IMR-90 (cell line): Measurements from ENCODE around the gene ZNF660. TPM values are rescaled to one million over a fixed set of nuclear protein-coding genes. Genes with fewer than 3 reads are reported as not detected.
"Not testable (repeated sequence)": the region's sequence is repeated elsewhere in the genome, so short reads cannot be mapped to it uniquely, and the experiment has no call there.

Source experiments
- ATAC-seq: fragments of 200-7000 bp; cut with Tn5 transposase; 2 replicates; pipeline ENCODE4 v1.9.1; 2020; ENCODE audit warnings: low read depth, mild to moderate bottlenecking, moderate library complexity
- BruUV-seq: library from RNA; stranded (reverse); fragments of 400-500 nt; replicated peaks from 2 replicates; lab custom pipeline; 2021; lab: Mats Ljungman, UMichigan
- CTCF ChIA-PET: fragments of 300-600 bp; formaldehyde crosslinking; extraction: SDS; loops from one replicate; lab custom pipeline; 2021; ENCODE audit warnings: antibody characterized with exemption; lab: Yijun Ruan, JAX
- POLR2A ChIA-PET: fragments of 300-600 bp; sonication (Branson Sonifier 250); formaldehyde crosslinking; loops from one replicate; lab custom pipeline; 2022; ENCODE audit warnings: antibody characterized with exemption; ENCODE audit not compliant: unreplicated experiment; lab: Charles Lee
- DNase-seq: peaks from one replicate; pipeline ENCODE4 v3.0.0; 2013
- H2AFZ ChIP-seq: replicated peaks from 2 replicates; pipeline ENCODE3; 2013; ENCODE audit warnings: low read length, mild to moderate bottlenecking; ENCODE audit not compliant: poor library complexity
- H2AK5ac ChIP-seq: 2 replicates; pipeline ENCODE4 v1.6.1; 2013; ENCODE audit warnings: low read depth, low read length, inconsistent platforms
- H2AK9ac ChIP-seq: replicated peaks from 2 replicates; pipeline ENCODE3; 2013; ENCODE audit warnings: mild to moderate bottlenecking, low read depth, low read length, moderate library complexity; ENCODE audit not compliant: poor library complexity
- H2BK120ac ChIP-seq: 2 replicates; pipeline ENCODE4 v1.6.1; 2013; ENCODE audit warnings: low read depth, low read length, inconsistent platforms
- H2BK15ac ChIP-seq: 3 replicates; pipeline ENCODE4 v1.6.1; 2013; ENCODE audit warnings: low read depth, low read length, inconsistent platforms
- H2BK20ac ChIP-seq: 2 replicates; pipeline ENCODE4 v1.6.1; 2013; ENCODE audit warnings: low read depth, mild to moderate bottlenecking, inconsistent platforms, low read length, moderate library complexity
- H2BK5ac ChIP-seq: 2 replicates; pipeline ENCODE4 v1.6.1; 2013; ENCODE audit warnings: mild to moderate bottlenecking, low read depth, low read length, inconsistent platforms; ENCODE audit not compliant: poor library complexity, severe bottlenecking
- H3K14ac ChIP-seq: replicated peaks from 2 replicates; pipeline ENCODE4 v1.6.1; 2013; ENCODE audit warnings: low read depth, low read length, inconsistent platforms
- H3K18ac ChIP-seq: 2 replicates; pipeline ENCODE4 v1.6.1; 2013; ENCODE audit warnings: low read depth, low read length, control low read depth
- H3K23ac ChIP-seq: 2 replicates; pipeline ENCODE4 v1.6.1; 2013; ENCODE audit warnings: low read depth, low read length, inconsistent platforms
- H3K27ac ChIP-seq: 2 replicates; pipeline ENCODE4 v1.5.1; 2013; ENCODE audit warnings: mild to moderate bottlenecking, control low read depth, low read length; ENCODE audit not compliant: insufficient read depth
- H3K27me3 ChIP-seq: 2 replicates; pipeline ENCODE4 v1.6.1; 2013; ENCODE audit warnings: low read length; ENCODE audit not compliant: control insufficient read depth, insufficient read depth
- H3K36me3 ChIP-seq: 2 replicates; pipeline ENCODE4 v1.6.1; 2013; ENCODE audit warnings: low read length, mixed read lengths; ENCODE audit not compliant: control insufficient read depth, insufficient read depth
- H3K4ac ChIP-seq: 2 replicates; pipeline ENCODE4 v1.6.1; 2013; ENCODE audit warnings: low read depth, low read length, inconsistent platforms
- H3K4me1 ChIP-seq: 2 replicates; pipeline ENCODE4 v1.6.1; 2013; ENCODE audit warnings: low read length, mixed read lengths; ENCODE audit not compliant: control insufficient read depth, insufficient read depth
- H3K4me2 ChIP-seq: 2 replicates; pipeline ENCODE4 v1.6.1; 2013; ENCODE audit warnings: low read depth, mild to moderate bottlenecking, control low read depth, low read length, moderate library complexity
- H3K4me3 ChIP-seq: 2 replicates; pipeline ENCODE4 v1.5.1; 2013; ENCODE audit warnings: low read depth, mild to moderate bottlenecking, control low read depth, low read length, moderate library complexity; ENCODE audit not compliant: insufficient read depth
- H3K56ac ChIP-seq: 2 replicates; pipeline ENCODE4 v1.6.1; 2013; ENCODE audit warnings: low read length, inconsistent platforms; ENCODE audit not compliant: insufficient read depth; ENCODE audit errors: extremely low read depth
- H3K79me1 ChIP-seq, 2 experiments: 2 replicates each; pipeline ENCODE4 v1.6.1; 2013; ENCODE audit warnings: low read length in 2 of 2, inconsistent platforms in 1 of 2, low read depth in 1 of 2
- H3K9ac ChIP-seq: 2 replicates; pipeline ENCODE4 v1.6.1; 2013; ENCODE audit warnings: low read depth, low read length, control low read depth
- H3K9me1 ChIP-seq: 2 replicates; pipeline ENCODE4 v1.6.1; 2013; ENCODE audit warnings: low read length, inconsistent platforms; ENCODE audit not compliant: insufficient read depth
- H3K9me3 ChIP-seq: 2 replicates; pipeline ENCODE4 v1.6.1; 2013; ENCODE audit warnings: low read length; ENCODE audit not compliant: control insufficient read depth, insufficient read depth
- H4K20me1 ChIP-seq: 2 replicates; pipeline ENCODE4 v1.6.1; 2013; ENCODE audit warnings: low read length, inconsistent platforms; ENCODE audit not compliant: insufficient read depth
- H4K5ac ChIP-seq: 2 replicates; pipeline ENCODE4 v1.6.1; 2013; ENCODE audit warnings: mild to moderate bottlenecking, low read depth, low read length, control low read depth
- H4K8ac ChIP-seq, 2 experiments: 2 replicates each; pipeline ENCODE4 v1.6.1; 2013; ENCODE audit warnings: low read depth in 2 of 2, low read length in 2 of 2, control low read depth in 1 of 2, inconsistent platforms in 1 of 2
- H4K91ac ChIP-seq: 2 replicates; pipeline ENCODE4 v1.6.1; 2013; ENCODE audit warnings: low read depth, low read length, inconsistent platforms; ENCODE audit not compliant: insufficient read depth
- WGBS, 2 experiments: methylation state at CpG; one replicate each; pipeline versions ENCODE4 v1.1.5 to v1.1.7; 2013; ENCODE audit warnings: missing lambda C conversion rate in 2 of 2; ENCODE audit not compliant: insufficient read length in 1 of 2; ENCODE audit errors: extremely low coverage in 2 of 2; 5-methylcytosine and 5-hydroxymethylcytosine counted together
- dilution Hi-C: fragments of 300-500 bp; cut with HindIII; formaldehyde crosslinking; loops from one replicate; pipeline ENCODE4 v1.14.3; 2018; ENCODE audit warnings: low sequenced_read_pairs; ENCODE audit not compliant: unreplicated experiment
- in situ Hi-C: fragments of 300-500 bp; cut with MboI; formaldehyde crosslinking; loops from 3 replicates; pipeline ENCODE4 v1.14.3; 2019; ENCODE audit warnings: low sequenced_read_pairs, inconsistent platforms, mixed read lengths
- intact Hi-C: fragments of 100-400 bp; cut with micrococcal nuclease; formaldehyde crosslinking; loops from 2 replicates; pipeline ENCODE4 v1.10.0; 2022
- polyA plus RNA-seq, 3 experiments: library from polyadenylated mRNA; depleted of rRNA; stranded (reverse); fragments of >200 nt; gene quantifications; 2 replicates each; pipeline ENCODE4 v1.2.3, GENCODE V29; 2012; ENCODE audit warnings: low replicate concordance in 1 of 3
- total RNA-seq: library from RNA; depleted of rRNA; stranded (reverse); fragments of >200 nt; gene quantifications from 2 replicates; pipeline ENCODE4 v1.2.3, GENCODE V29; 2012

ZNF660 gene
- total and polyA plus RNA-seq, 2 of the 4 experiments (the other 2 are of a cell fraction), result 0.70 to 1.3 TPM

GRCh38 chr3:44578316-44578715 lies 6.4 kb upstream of the ZNF660 start:
- H4K91ac ChIP-seq, H4K20me1 ChIP-seq, H2BK5ac ChIP-seq, H3K27ac ChIP-seq, H3K4ac ChIP-seq, H4K5ac ChIP-seq, in situ Hi-C loops, H4K8ac ChIP-seq, intact Hi-C loops, H3K23ac ChIP-seq, H3K9me1 ChIP-seq, H3K9ac ChIP-seq, H3K18ac ChIP-seq, H3K9me3 ChIP-seq, POLR2A ChIA-PET, H3K36me3 ChIP-seq, CTCF ChIA-PET, H3K4me2 ChIP-seq, ATAC-seq, dilution Hi-C loops, H2AK9ac ChIP-seq, H3K4me3 ChIP-seq, H3K56ac ChIP-seq, H3K4me1 ChIP-seq, H3K14ac ChIP-seq, DNase-seq, BruUV-seq, H2AFZ ChIP-seq, H2AK5ac ChIP-seq, H3K27me3 ChIP-seq, H3K79me1 ChIP-seq, H2BK120ac ChIP-seq, H2BK15ac ChIP-seq, H2BK20ac ChIP-seq: not testable (repeated sequence)
- WGBS, 2 experiments, result 94% methylated on average over 13 of the region's 22 CpGs; no CpG with 5 or more reads in 1 of the 2 experiments

GRCh38 chr3:44578924-44579515 lies 5.7 kb upstream of the ZNF660 start:
- CTCF ChIA-PET, H2BK120ac ChIP-seq, POLR2A ChIA-PET, H3K4me2 ChIP-seq, H4K20me1 ChIP-seq, H2BK5ac ChIP-seq, in situ Hi-C loops, H3K4ac ChIP-seq, H3K9me1 ChIP-seq, H3K4me1 ChIP-seq, H2BK15ac ChIP-seq, H3K14ac ChIP-seq, H3K9ac ChIP-seq, H2AFZ ChIP-seq, dilution Hi-C loops, intact Hi-C loops, H4K5ac ChIP-seq, H3K56ac ChIP-seq, H3K27me3 ChIP-seq, H3K27ac ChIP-seq, H3K4me3 ChIP-seq, H4K8ac ChIP-seq, H3K18ac ChIP-seq, H3K36me3 ChIP-seq, H2AK5ac ChIP-seq, H3K79me1 ChIP-seq, BruUV-seq, DNase-seq, H3K23ac ChIP-seq, H2AK9ac ChIP-seq, ATAC-seq, H2BK20ac ChIP-seq, H4K91ac ChIP-seq, H3K9me3 ChIP-seq: not testable (repeated sequence)
- WGBS, 2 experiments, result 94% methylated on average over 17 of the region's 37 CpGs; no CpG with 5 or more reads in 1 of the 2 experiments
